NCI-H345 treated with DMSO at 0.1 percent for 48 hours (cell line): Measurements from ENCODE around the gene UBN1.

Experiments used
- DNase-seq: peaks from one replicate; lab custom pipeline; 2025; ENCODE audit not compliant: unreplicated experiment; lab: John Stamatoyannopoulos, UW

Gene UBN1

GRCh38 chr16:4846901-4847773, at the start of gene UBN1, which contains the start of gene GLYR1:
UBN1 (plus strand) TSS chr16:4847481; CDS start chr16:4852918, 5,437 bp downstream.
GLYR1 (minus strand) TSS chr16:4847288; CDS start chr16:4847265, 23 bp downstream.
- DNase-seq, result peak; percentile 97

GRCh38 chr16:4797805-4798252, 49.5 kb upstream of the UBN1 start:
- DNase-seq, result no peak

- no peak for DNase-seq
Observed at GRCh38 chr16:4798456-4798855, 48.8 kb upstream of the UBN1 start.

- DNase-seq, result no peak
Observed at GRCh38 chr16:4799171-4799855, 48.0 kb upstream of the UBN1 start.

GRCh38 chr16:4800290-4801041, 46.8 kb upstream of the UBN1 start:
- no peak for DNase-seq

GRCh38 chr16:4801051-4801961, 46.0 kb upstream of the UBN1 start:
- no peak for DNase-seq

GRCh38 chr16:4801962-4802658, 45.2 kb upstream of the UBN1 start, which contains the start of gene ROGDI:
ROGDI (minus strand) TSS chr16:4802633; CDS start chr16:4802571, 62 bp downstream.
- DNase-seq, result peak; percentile 62

- DNase-seq, result peak; percentile 89
Observed at GRCh38 chr16:4802659-4803287, 44.5 kb upstream of the UBN1 start.

GRCh38 chr16:4803401-4803844, 43.9 kb upstream of the UBN1 start:
- DNase-seq, result no peak

- DNase-seq, result no peak
Observed at GRCh38 chr16:4803898-4804762, 43.2 kb upstream of the UBN1 start.

GRCh38 chr16:4805231-4805630, 42.0 kb upstream of the UBN1 start:
- DNase-seq, result no peak

- no peak for DNase-seq
Observed at GRCh38 chr16:4806280-4806679, 41.0 kb upstream of the UBN1 start.

GRCh38 chr16:4811242-4811641, 36.0 kb upstream of the UBN1 start:
- no peak for DNase-seq

GRCh38 chr16:4811773-4812172, 35.5 kb upstream of the UBN1 start:
- DNase-seq, result no peak

GRCh38 chr16:4813251-4814003, 33.9 kb upstream of the UBN1 start:
- no peak for DNase-seq

GRCh38 chr16:4814046-4814445, 33.2 kb upstream of the UBN1 start:
- DNase-seq, result no peak

GRCh38 chr16:4814542-4815173, 32.6 kb upstream of the UBN1 start:
- DNase-seq, result no peak
